ENCODE measurements around the gene RGS1. TPM values are rescaled to one million over a fixed set of nuclear protein-coding genes. Genes with fewer than 3 reads are reported as not detected.

RGS1 gene
- total RNA-seq, 2 donors from 2014 or later: 22.8 to 24.7 TPM

- no peaks in the 10 kb centered on the region for H3K27me3 ChIP-seq
- no peak for TF ChIP-seq CTCF (IDR thresholded peaks at IDR 0.05)
- DNase-seq (ENCODE audit: low spot score): no peak
- no peaks in the 10 kb centered on the region for H3K4me1 ChIP-seq
- H3K36me3 ChIP-seq: no peaks in the 10 kb centered on the region
- H3K4me3 ChIP-seq: no peak overlapping the region
- no peaks in the 10 kb centered on the region for H3K9me3 ChIP-seq
- no peak overlapping the region for H3K27ac ChIP-seq
Observed at GRCh38 chr1:192589813-192590212, 14.2 kb downstream of the RGS1 start.

- no peak overlapping the region for H3K27ac ChIP-seq
- H3K4me1 ChIP-seq: no peaks in the 10 kb centered on the region
- DNase-seq (ENCODE audit: low spot score): no peak
- H3K36me3 ChIP-seq: no peaks in the 10 kb centered on the region
- no peak for TF ChIP-seq CTCF (IDR thresholded peaks at IDR 0.05)
- H3K27me3 ChIP-seq: no peaks in the 10 kb centered on the region
- H3K4me3 ChIP-seq: no peak overlapping the region
- H3K9me3 ChIP-seq: no peaks in the 10 kb centered on the region
Observed at GRCh38 chr1:192592517-192592916, 16.9 kb downstream of the RGS1 start.

- no peaks in the 10 kb centered on the region for H3K36me3 ChIP-seq
- H3K4me3 ChIP-seq: no peak overlapping the region
- TF ChIP-seq CTCF (IDR thresholded peaks at IDR 0.05): no peak
- H3K27ac ChIP-seq: no peak overlapping the region
- H3K4me1 ChIP-seq: no peaks in the 10 kb centered on the region
- no peaks in the 10 kb centered on the region for H3K9me3 ChIP-seq
- no peak for DNase-seq (ENCODE audit: low spot score)
- no peaks in the 10 kb centered on the region for H3K27me3 ChIP-seq
Observed at GRCh38 chr1:192592981-192593708, 17.6 kb downstream of the RGS1 start.

- TF ChIP-seq CTCF (IDR thresholded peaks at IDR 0.05): no peak
- H3K27ac ChIP-seq: no peak overlapping the region
- H3K9me3 ChIP-seq: no peaks in the 10 kb centered on the region
- no peaks in the 10 kb centered on the region for H3K27me3 ChIP-seq
- no peaks in the 10 kb centered on the region for H3K36me3 ChIP-seq
- no peak overlapping the region for H3K4me3 ChIP-seq
- no peak for DNase-seq (ENCODE audit: low spot score)
- no peaks in the 10 kb centered on the region for H3K4me1 ChIP-seq
Observed at GRCh38 chr1:192595299-192595698, 19.7 kb downstream of the RGS1 start.

- H3K27me3 ChIP-seq: no peaks in the 10 kb centered on the region
Observed at GRCh38 chr1:192598589-192598988, 23.0 kb downstream of the RGS1 start.

More at GRCh38 chr1:192598589-192598988, 23.0 kb downstream of the RGS1 start:
- Histone ChIP-seq H3K4me1 (no peaks in the 10 kb centered on the region), H3K9me3 (no peaks in the 10 kb centered on the region), H3K27ac (no peak overlapping the region), H3K36me3 (no peaks in the 10 kb centered on the region), H3K4me3 (no peak overlapping the region)
- no peak for TF ChIP-seq CTCF (IDR thresholded peaks at IDR 0.05)
- DNase-seq (ENCODE audit: low spot score): no peak
